ENCODE measurements around the gene SAMD4B.

Gene SAMD4B

DNA sequence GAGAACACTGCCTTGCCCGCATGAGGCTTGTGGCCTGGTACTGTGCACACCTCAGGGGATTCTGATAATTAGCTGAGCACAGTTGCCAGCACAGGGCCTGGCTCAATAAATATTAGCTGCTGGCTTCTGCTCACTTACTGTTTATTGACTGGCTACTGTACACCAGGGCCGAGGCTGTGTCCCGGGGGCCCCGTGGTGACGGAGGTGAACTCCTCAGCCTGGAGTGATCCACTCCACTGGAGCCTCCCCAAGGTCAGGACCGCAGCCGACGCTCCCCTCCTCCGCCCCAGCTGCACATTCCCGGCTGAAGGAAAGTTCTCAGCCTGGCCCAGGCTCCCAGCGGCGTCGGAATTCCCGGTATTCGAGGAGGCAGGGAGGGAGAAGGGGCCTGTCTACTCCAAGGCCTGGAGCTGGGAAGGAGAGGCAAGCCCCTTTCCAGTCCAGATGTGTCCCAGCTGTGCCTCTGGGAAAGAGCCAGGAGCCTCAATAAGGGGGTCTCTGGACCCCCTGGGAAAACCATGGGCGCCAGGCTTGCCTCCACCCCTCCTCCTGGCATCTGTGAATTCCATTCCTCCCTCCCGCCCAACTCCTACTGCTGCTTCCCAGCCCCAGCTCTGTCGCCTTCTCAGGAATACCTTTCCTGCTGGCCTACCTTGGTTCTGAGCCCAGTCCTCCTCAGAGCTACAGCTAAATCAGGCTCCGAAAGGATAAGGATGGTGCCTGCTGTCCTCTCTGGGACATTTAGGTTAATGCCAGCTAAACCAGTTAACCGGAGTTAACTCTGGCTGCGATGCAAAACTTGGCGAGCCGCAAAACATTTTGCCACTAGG lies 86.3 kb downstream of the SAMD4B start:
- DNase-seq: no peak

DNA sequence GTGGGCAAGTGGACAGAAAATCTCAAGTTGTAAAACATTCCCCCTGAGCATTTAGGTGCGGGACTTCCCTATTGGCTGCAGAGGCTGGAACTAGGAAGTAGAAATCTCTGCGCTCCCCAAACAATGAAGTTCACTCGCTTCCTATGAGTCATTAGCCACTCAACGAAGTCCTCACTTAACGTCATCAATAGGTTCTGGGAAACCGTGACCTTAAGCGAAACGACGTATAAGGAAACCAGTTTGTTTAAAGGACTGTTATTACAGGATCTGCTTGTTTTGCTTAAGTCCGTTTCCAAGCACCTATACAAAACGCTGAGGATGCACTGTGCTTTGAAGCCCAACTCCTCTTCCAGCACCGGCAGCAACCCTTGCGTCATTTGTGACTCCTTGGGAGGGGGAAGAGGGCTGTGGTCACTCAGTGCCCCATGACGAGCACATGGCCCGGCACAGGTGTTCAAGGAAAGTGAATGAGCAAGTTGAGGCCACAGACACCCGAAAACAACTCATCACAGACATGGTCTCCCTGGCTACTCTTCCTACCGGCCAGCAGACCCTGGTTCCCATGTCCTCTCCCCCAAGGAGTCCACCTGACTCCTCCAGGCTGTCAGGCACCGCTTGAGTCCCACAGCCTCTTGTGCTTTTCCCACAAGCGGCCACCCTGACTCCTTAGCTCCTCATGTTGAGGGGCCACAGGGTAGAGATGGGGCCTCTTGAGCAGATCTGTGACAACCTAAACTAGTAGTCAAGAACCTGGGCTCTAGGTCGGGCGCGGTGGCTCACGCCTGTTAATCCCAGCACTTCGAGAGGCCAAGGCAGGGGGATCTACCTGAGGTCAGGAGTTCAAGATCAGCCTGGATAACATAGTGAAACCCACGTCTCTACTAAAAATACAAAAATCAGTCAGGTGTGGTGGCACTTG lies 88.7 kb downstream of the SAMD4B start:
- no peak for DNase-seq

DNA sequence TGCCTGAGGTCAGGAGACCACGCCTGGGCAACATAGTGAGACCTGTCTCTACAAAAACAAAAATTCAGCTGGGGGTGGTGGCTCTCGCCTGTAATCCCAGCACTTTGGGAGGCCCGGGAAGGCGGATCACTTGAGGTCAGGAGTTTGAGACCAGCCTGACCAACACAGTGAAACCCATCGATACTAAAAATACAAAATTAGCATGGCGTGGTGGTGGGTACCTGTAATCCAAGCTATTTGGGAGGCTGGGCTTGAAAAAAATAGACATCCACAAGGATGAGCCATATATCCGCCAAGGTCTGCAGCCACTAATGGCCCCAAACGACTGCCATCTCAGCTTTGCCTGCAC lies 90.4 kb downstream of the SAMD4B start:
- DNase-seq: no peak

DNA sequence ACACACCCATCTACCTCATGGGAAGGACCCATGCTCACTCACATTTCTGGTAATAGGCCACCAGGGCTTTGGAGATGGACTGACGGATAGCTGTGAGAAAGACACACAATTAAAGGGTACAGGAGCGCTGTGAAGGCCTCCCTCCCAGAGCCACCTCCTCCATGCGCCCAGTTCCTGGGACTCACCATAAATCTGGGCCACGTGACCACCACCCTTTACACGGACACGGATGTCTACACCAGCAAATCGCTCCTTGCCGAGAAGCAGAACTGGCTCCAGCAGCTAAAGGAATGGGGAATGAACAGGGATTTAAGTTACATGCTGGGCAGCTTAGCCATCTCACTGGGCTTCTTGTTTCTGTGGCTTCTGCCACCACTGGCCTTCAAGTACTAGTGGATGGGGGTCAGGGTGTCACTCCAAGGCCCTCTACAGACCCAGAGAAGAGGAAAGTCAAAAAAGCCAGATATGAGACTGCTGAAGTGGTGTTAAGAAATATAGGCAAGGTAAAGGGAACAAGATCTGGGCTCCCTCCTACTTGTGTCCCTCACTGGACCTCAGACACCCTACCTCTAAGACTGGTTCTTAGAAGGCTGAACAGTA lies 91.4 kb downstream of the SAMD4B start:
- DNase-seq: no peak

DNA sequence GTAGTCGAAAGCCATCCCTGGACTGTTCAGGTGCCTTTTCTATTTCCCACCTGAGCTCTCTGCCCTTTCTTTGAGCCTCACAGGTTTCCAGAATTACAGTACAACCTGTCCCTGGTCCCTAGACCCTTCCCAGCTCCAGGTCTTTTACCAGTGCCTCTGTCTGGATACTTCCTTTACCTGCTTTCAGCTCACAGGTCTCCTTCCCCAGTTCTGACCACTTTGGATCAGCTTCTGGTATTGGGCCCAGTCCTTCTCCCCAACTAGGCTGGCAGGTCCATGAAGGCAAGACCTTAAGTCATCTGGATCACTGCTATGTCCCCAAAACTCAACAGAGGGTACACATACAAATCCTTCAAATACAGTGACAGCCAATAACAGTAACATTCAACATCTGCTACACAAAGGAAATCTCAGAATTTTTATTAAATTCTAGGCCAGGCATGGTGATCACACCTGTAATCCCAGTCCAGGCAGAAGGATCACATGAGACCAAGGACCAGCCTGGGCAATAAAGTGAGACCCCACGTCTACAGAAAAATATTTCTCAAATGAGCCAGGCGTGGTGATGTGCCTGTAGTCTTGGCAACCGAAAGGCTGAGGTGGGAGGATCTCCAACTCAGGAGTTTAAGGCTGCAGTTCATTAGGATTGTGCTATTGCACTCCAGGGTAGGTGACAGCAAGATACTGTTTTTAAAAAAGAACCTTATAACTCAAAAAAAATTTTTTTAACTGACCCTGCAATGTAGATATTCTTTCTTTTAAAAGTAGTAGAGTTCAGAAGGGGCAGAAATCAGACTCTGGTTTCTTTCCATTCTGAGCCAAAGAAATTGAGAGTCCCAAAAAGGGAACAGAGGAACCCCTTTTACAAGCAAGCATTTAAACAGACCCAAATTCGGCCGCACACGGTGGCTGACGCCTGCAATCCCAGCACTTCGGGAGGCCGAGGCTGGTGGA lies 92.2 kb downstream of the SAMD4B start:
- no peak for DNase-seq
